Measurements from ENCODE around the gene S100Z. TPM values are rescaled to one million over a fixed set of nuclear protein-coding genes. Genes with fewer than 3 reads are reported as not detected.

The S100Z gene
- total RNA-seq, result 0.14 and 0.66 TPM in 2 replicates

GRCh38 chr5:76849419-76850291 is at the start of gene S100Z:
TSS of gene S100Z (plus strand) at chr5:76850014. CDS start at chr5:76875360, 25,346 bp downstream.

GRCh38 chr5:76818844-76819831 is 30.7 kb upstream of the S100Z start, which contains the start of gene F2RL1:
TSS of gene F2RL1 (plus strand) at chr5:76819030. CDS start at chr5:76819183, 153 bp downstream.

GRCh38 chr5:76952795-76953536 is 103.2 kb downstream of the S100Z start, which contains the start of gene CRHBP:
TSS of gene CRHBP (plus strand) at chr5:76953045. CDS start at chr5:76953135, 90 bp downstream.

Small RNA genes within 50 kb of the gene (small RNA-seq; reads per million reads assigned to genes)
- not detected for gene RN7SL208P (ENCODE audit: low replicate concordance)
- gene RNU6ATAC36P (ENCODE audit: low replicate concordance), result not detected

Other genes starting within 250 kb of the S100Z start
- gene F2RL2, start 226.6 kb upstream of the S100Z start, total RNA-seq, result 6.6 and 7.7 TPM in 2 replicates
- 87.3 and 145 TPM in 2 replicates for gene F2R, start 133.9 kb upstream of the S100Z start, total RNA-seq
- 86.4 and 209 TPM in 2 replicates for gene F2RL1, start 31.0 kb upstream of the S100Z start, total RNA-seq
- 1.0 TPM in 1 of 2 replicates, not detected in the other for gene CRHBP, start 103.0 kb downstream of the S100Z start, total RNA-seq
- gene AGGF1, start 180.4 kb downstream of the S100Z start, total RNA-seq, result 18.6 and 23.5 TPM in 2 replicates
- 0.29 and 0.44 TPM in 2 replicates for gene ZBED3, start 237.3 kb downstream of the S100Z start, total RNA-seq